ENCODE measurements around the gene MMEL1.
"Not testable (repeated sequence)": the region's sequence is repeated elsewhere in the genome, so short reads cannot be mapped to it uniquely, and the experiment has no call there.

Gene MMEL1

GRCh38 chr1:2574350-2574749, 58.5 kb downstream of the MMEL1 start:
- ChIA-PET CTCF (interaction anchor here (1.4 kb wide), 1 partner anchor 13 kb away, joined by 6 read pairs; no protein-coding TSS in a partner anchor), POLR2A (interaction anchor here (0.9 kb wide), 1 partner anchor 11 kb away, joined by 3 read pairs; no protein-coding TSS in a partner anchor)
- no peak for DNase-seq (ENCODE audit: extremely low spot score)
- TF ChIP-seq FOXM1 (IDR thresholded peaks at IDR 0.05; ENCODE audit: borderline replicate concordance) (no peak), NFRKB (IDR thresholded peaks at IDR 0.05) (no peak)

DNA sequence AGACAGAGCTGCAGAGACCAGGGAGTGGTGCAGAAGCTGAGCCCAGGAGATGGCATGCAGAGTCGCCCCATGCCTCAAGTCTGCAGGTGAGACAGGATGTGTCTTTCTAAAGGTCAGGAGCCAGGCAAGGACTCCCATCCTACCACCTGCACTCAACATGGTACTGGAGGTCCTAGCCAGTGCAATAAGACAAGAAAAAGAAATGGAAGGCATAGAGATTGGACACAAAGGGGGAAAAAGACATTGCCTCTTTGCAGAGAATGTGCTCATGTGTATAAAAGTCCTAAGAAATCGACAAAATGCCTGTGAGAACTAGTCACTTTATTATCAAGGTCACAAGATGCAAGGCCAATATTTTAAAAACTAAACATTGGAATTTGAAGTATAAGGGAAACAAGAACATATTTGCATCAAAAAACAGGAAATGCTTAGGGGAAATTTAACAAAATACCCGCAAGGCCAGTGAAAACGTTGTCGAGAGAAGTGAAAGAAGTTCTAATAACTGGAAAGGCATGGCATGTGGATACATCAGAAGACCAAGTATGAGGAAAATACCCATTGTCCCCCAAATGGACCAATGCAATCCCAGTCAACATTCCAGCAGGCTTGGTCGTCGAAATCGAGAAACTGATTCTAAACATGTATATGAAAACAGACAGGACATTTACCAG, 59.4 kb downstream of the MMEL1 start:
- CTCF ChIA-PET = interaction anchor here (1.4 kb wide), 1 partner anchor 12 kb away, joined by 6 read pairs; no protein-coding TSS in a partner anchor
- DNase-seq (ENCODE audit: extremely low spot score) = no peak
- POLR2A ChIA-PET = interaction anchor here (0.7 kb wide), 1 partner anchor 11 kb away, joined by 3 read pairs; no protein-coding TSS in a partner anchor
- TF ChIP-seq NFRKB (IDR thresholded peaks at IDR 0.05) = no peak
- no peak for TF ChIP-seq SUZ12 (IDR thresholded peaks at IDR 0.05)
- no peak for TF ChIP-seq HDGF (IDR thresholded peaks at IDR 0.05; ENCODE audit: borderline replicate concordance)
- TF ChIP-seq FOXA1 (IDR thresholded peaks at IDR 0.05) = no peak
- TF ChIP-seq CTBP1 (IDR thresholded peaks at IDR 0.05; ENCODE audit: borderline replicate concordance) = no peak
- TF ChIP-seq L3MBTL2 (conservative IDR thresholded peaks at IDR 0.05) = no peak
- no peak for TF ChIP-seq LEF1 (IDR thresholded peaks at IDR 0.05; ENCODE audit: borderline replicate concordance)

DNA sequence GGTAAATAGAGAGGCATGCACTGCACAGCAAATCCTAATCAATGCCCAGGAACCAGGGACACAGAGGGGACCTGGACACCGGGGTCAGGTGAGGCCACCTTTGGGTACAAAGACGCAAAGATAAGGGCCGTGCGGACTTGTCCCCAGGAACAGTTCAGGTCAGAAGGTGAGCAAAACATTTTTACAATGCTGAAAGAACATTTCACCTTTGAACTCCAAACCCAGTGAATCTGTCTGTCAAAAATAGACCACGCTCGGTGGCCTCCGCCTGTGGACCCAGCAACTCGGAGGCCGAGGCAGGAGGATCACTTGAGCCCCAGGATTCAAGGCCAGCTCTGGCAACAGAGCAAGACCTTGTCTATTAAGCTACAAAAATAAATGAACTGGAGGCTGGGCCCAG, 61.5 kb downstream of the MMEL1 start:
- no peak for DNase-seq (ENCODE audit: extremely low spot score)
- TF ChIP-seq SUZ12 (IDR thresholded peaks at IDR 0.05) (no peak), SP1 (IDR thresholded peaks at IDR 0.05) (no peak), CTBP1 (IDR thresholded peaks at IDR 0.05; ENCODE audit: borderline replicate concordance) (no peak), LEF1 (IDR thresholded peaks at IDR 0.05; ENCODE audit: borderline replicate concordance) (no peak), ZNF384 (IDR thresholded peaks at IDR 0.05) (no peak), FOXM1 (IDR thresholded peaks at IDR 0.05; ENCODE audit: borderline replicate concordance) (no peak), TARDBP (IDR thresholded peaks at IDR 0.05) (no peak), ARNT (IDR thresholded peaks at IDR 0.05) (no peak), ELF4 (IDR thresholded peaks at IDR 0.05) (no peak), BHLHE40 (IDR thresholded peaks at IDR 0.05; ENCODE audit: borderline replicate concordance) (no peak), FOXK2 (IDR thresholded peaks at IDR 0.05) (no peak), NFRKB (IDR thresholded peaks at IDR 0.05) (no peak), HDGF (IDR thresholded peaks at IDR 0.05; ENCODE audit: borderline replicate concordance) (no peak), PKNOX1 (IDR thresholded peaks at IDR 0.05) (no peak), L3MBTL2 (conservative IDR thresholded peaks at IDR 0.05) (no peak), FOXA1 (IDR thresholded peaks at IDR 0.05) (no peak)
- ChIA-PET POLR2A (interaction anchor here (0.9 kb wide), 1 partner anchor 14 kb away, joined by 3 read pairs; no protein-coding TSS in a partner anchor), CTCF (no interaction called here)

GRCh38 chr1:2570332-2570731, 62.5 kb downstream of the MMEL1 start:
- DNase-seq (ENCODE audit: extremely low spot score) = no peak
- POLR2A ChIA-PET = no interaction called here
- CTCF ChIA-PET = no interaction called here
- TF ChIP-seq FOXK2 (IDR thresholded peaks at IDR 0.05) (no peak), SP1 (IDR thresholded peaks at IDR 0.05) (no peak), HDGF (IDR thresholded peaks at IDR 0.05; ENCODE audit: borderline replicate concordance) (no peak), ELF4 (IDR thresholded peaks at IDR 0.05) (no peak), SUZ12 (IDR thresholded peaks at IDR 0.05) (no peak), NFRKB (IDR thresholded peaks at IDR 0.05) (no peak), ARNT (IDR thresholded peaks at IDR 0.05) (no peak), FOXM1 (IDR thresholded peaks at IDR 0.05; ENCODE audit: borderline replicate concordance) (no peak), TARDBP (IDR thresholded peaks at IDR 0.05) (no peak), LEF1 (IDR thresholded peaks at IDR 0.05; ENCODE audit: borderline replicate concordance) (no peak), L3MBTL2 (conservative IDR thresholded peaks at IDR 0.05) (no peak), PKNOX1 (IDR thresholded peaks at IDR 0.05) (no peak), BHLHE40 (IDR thresholded peaks at IDR 0.05; ENCODE audit: borderline replicate concordance) (no peak), CTBP1 (IDR thresholded peaks at IDR 0.05; ENCODE audit: borderline replicate concordance) (no peak), ZNF384 (IDR thresholded peaks at IDR 0.05) (no peak), FOXA1 (IDR thresholded peaks at IDR 0.05) (no peak)

- POLR2A ChIA-PET; CTCF ChIA-PET; DNase-seq (ENCODE audit: extremely low spot score): not testable (repeated sequence)
Measured at GRCh38 chr1:2569703-2570102, 63.1 kb downstream of the MMEL1 start.

- ChIA-PET POLR2A (no interaction called here), CTCF (no interaction called here)
- no peak for DNase-seq (ENCODE audit: extremely low spot score)
- TF ChIP-seq CTBP1 (IDR thresholded peaks at IDR 0.05; ENCODE audit: borderline replicate concordance) = no peak
- no peak for TF ChIP-seq NFRKB (IDR thresholded peaks at IDR 0.05)
- no peak for TF ChIP-seq SP1 (IDR thresholded peaks at IDR 0.05)
- TF ChIP-seq TARDBP (IDR thresholded peaks at IDR 0.05) = no peak
- no peak for TF ChIP-seq BHLHE40 (IDR thresholded peaks at IDR 0.05; ENCODE audit: borderline replicate concordance)
- TF ChIP-seq LEF1 (IDR thresholded peaks at IDR 0.05; ENCODE audit: borderline replicate concordance) = no peak
- TF ChIP-seq ARNT (IDR thresholded peaks at IDR 0.05) = no peak
- no peak for TF ChIP-seq PKNOX1 (IDR thresholded peaks at IDR 0.05)
- TF ChIP-seq FOXM1 (IDR thresholded peaks at IDR 0.05; ENCODE audit: borderline replicate concordance) = no peak
- no peak for TF ChIP-seq ZNF384 (IDR thresholded peaks at IDR 0.05)
- no peak for TF ChIP-seq ELF4 (IDR thresholded peaks at IDR 0.05)
- TF ChIP-seq HDGF (IDR thresholded peaks at IDR 0.05; ENCODE audit: borderline replicate concordance) = no peak
Measured at GRCh38 chr1:2569060-2569459, 63.8 kb downstream of the MMEL1 start.

DNA sequence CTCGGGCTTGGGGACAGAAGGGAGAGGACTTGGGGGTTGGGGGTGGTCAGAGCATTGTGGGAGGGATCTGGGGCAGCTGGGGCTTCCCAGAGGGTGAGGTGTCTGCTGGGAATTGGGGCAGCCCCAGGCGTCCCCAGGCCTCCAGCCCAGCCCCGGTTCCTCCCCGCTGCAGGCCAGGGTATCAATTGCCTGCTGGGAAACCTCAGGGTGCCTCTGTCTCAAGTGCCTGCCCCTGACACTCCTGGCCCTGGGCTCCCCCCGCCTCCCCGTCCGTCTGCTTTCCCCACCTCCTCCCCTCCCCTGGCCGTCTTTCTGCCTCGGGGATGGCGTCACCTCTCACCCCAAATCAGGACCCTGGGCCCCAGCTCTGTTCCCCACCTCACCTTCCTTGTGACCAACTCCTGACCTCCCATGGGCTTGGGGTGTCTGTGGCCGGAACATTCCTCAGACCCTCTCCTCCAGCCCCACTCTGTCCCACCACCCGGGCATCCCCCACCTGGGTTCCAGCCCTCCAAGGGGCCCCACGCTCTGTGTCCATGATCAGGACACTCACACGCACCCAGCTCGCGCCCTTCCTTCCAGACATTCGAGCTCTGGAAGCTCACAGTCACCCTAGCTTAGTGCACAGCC, 64.5 kb downstream of the MMEL1 start:
- POLR2A ChIA-PET; CTCF ChIA-PET; DNase-seq (ENCODE audit: extremely low spot score): not testable (repeated sequence)

Data from HEK293T (cell line).